OCI-LY3 (cell line): ENCODE data around the gene TUBGCP2.

Source experiments
- H2AFZ ChIP-seq: fragments of 200-600, 300-600 bp; shearing (Covaris generic); 2 replicates; pipeline ENCODE4 v1.6.0; 2014; ENCODE audit warnings: antibody characterized with exemption, low read depth, low read length
- H3K27ac ChIP-seq: fragments of 200-600, 300-600 bp; sonication (generic); 2 replicates; pipeline ENCODE4 v1.5.1; 2014; ENCODE audit warnings: mild to moderate bottlenecking, low read length, moderate library complexity, mixed read lengths
- H3K27me3 ChIP-seq: fragments of 200-600, 300-600 bp; sonication (generic); 2 replicates; pipeline ENCODE4 v1.6.1; 2014; ENCODE audit warnings: low read depth, low read length, mixed read lengths
- H3K36me3 ChIP-seq: fragments of 200-600, 300-600 bp; sonication (generic); replicated peaks from 2 replicates; pipeline ENCODE3; 2014; ENCODE audit warnings: low read depth, low read length, mixed read lengths
- H3K4me1 ChIP-seq: fragments of 300-600, 200-600 bp; sonication (generic); 2 replicates; pipeline ENCODE4 v1.6.1; 2014; ENCODE audit warnings: low read length, mixed read lengths
- H3K4me2 ChIP-seq: fragments of 200-600, 300-600 bp; sonication (generic); 2 replicates; pipeline ENCODE4 v1.6.1; 2014; ENCODE audit warnings: low read length, mixed read lengths
- H3K4me3 ChIP-seq: fragments of 300-600, 200-600 bp; sonication (generic); 2 replicates; pipeline ENCODE4 v1.5.1; 2014; ENCODE audit warnings: antibody characterized with exemption, mild to moderate bottlenecking, low read length, moderate library complexity
- H3K79me2 ChIP-seq: fragments of 300-600, 200-600 bp; shearing (Covaris generic); 2 replicates; pipeline ENCODE4 v1.6.1; 2014; ENCODE audit warnings: mild to moderate bottlenecking, low read length, mixed read lengths
- H3K9ac ChIP-seq: fragments of 300-600, 200-600 bp; shearing (Covaris generic); 2 replicates; pipeline ENCODE4 v1.6.0; 2014; ENCODE audit warnings: mild to moderate bottlenecking, low read length, moderate library complexity
- H3K9me3 ChIP-seq: fragments of 200-600, 300-600 bp; shearing (Covaris generic); 2 replicates; pipeline ENCODE4 v1.6.1; 2014; ENCODE audit warnings: low read length, mixed read lengths; ENCODE audit not compliant: insufficient read depth
- H4K20me1 ChIP-seq: fragments of 200-600, 300-600 bp; sonication (generic); 2 replicates; pipeline ENCODE4 v1.6.1; 2016; ENCODE audit warnings: low read length, mixed read lengths; ENCODE audit not compliant: insufficient read depth
- CTCF ChIP-seq: fragments of 200-600, 300-600 bp; sonication (generic); IDR thresholded peaks from 2 replicates; pipeline ENCODE4 v1.5.1; 2014; ENCODE audit warnings: antibody characterized with exemption, low read length, low read depth
- EZH2phosphoT487 ChIP-seq: fragments of 200-600 bp; shearing (Covaris generic); IDR thresholded peaks from 2 replicates; pipeline ENCODE4 v1.6.1; 2018; ENCODE audit warnings: antibody characterized with exemption, mixed run types, low read depth

TUBGCP2 gene

GRCh38 chr10:133247681-133248333, 60.9 kb downstream of the TUBGCP2 start:
- no peak overlapping the region for H3K4me3 ChIP-seq
- no peaks in the 10 kb centered on the region for H4K20me1 ChIP-seq
- H3K79me2 ChIP-seq: no peaks in the 10 kb centered on the region
- no peaks in the 10 kb centered on the region for H3K4me1 ChIP-seq
- H2AFZ ChIP-seq: no peak overlapping the region
- H3K36me3 ChIP-seq: no peaks in the 10 kb centered on the region
- no peak overlapping the region for H3K4me2 ChIP-seq
- no peak overlapping the region for H3K9ac ChIP-seq
- peaks cover 5% of the 10 kb centered on the region; the same call in 1 of the 2 replicates for H3K27me3 ChIP-seq
- no peak for TF ChIP-seq EZH2phosphoT487
- no peak for TF ChIP-seq CTCF
- H3K27ac ChIP-seq: no peak overlapping the region
- no peaks in the 10 kb centered on the region for H3K9me3 ChIP-seq

GRCh38 chr10:133246236-133246626, 62.4 kb downstream of the TUBGCP2 start:
- Histone ChIP-seq H3K27ac (no peak overlapping the region), H3K36me3 (no peaks in the 10 kb centered on the region), H4K20me1 (no peaks in the 10 kb centered on the region), H3K27me3 (peaks cover 10% of the 10 kb centered on the region; the same call in 1 of the 2 replicates), H3K4me1 (peaks cover 7% of the 10 kb centered on the region; the same call in 1 of the 2 replicates), H3K9me3 (no peaks in the 10 kb centered on the region), H3K4me3 (no peak overlapping the region), H3K9ac (no peak overlapping the region), H2AFZ (no peak overlapping the region), H3K79me2 (no peaks in the 10 kb centered on the region), H3K4me2 (no peak overlapping the region)
- TF ChIP-seq CTCF (no peak), EZH2phosphoT487 (no peak)

- H3K9ac ChIP-seq: no peak overlapping the region
- H3K27me3 ChIP-seq: peaks cover 15% of the 10 kb centered on the region; the same call in 1 of the 2 replicates
- H3K27ac ChIP-seq: no peak overlapping the region
- H4K20me1 ChIP-seq: no peaks in the 10 kb centered on the region
- no peaks in the 10 kb centered on the region for H3K36me3 ChIP-seq
- TF ChIP-seq CTCF: no peak
- no peak for TF ChIP-seq EZH2phosphoT487
- no peaks in the 10 kb centered on the region for H3K9me3 ChIP-seq
- peaks cover 13% of the 10 kb centered on the region; the same call in 1 of the 2 replicates for H3K4me1 ChIP-seq
- no peak overlapping the region for H3K4me2 ChIP-seq
- H3K4me3 ChIP-seq: no peak overlapping the region
- H2AFZ ChIP-seq: no peak overlapping the region
- H3K79me2 ChIP-seq: no peaks in the 10 kb centered on the region
Observed at GRCh38 chr10:133245439-133246235, 63.0 kb downstream of the TUBGCP2 start.

- Histone ChIP-seq H3K4me1 (peaks cover 13% of the 10 kb centered on the region; the same call in 1 of the 2 replicates), H3K4me2 (no peak overlapping the region), H3K9ac (no peak overlapping the region), H3K79me2 (no peaks in the 10 kb centered on the region), H3K36me3 (no peaks in the 10 kb centered on the region), H2AFZ (no peak overlapping the region), H3K27me3 (peaks cover 10% of the 10 kb centered on the region; the same call in 1 of the 2 replicates), H3K27ac (no peak overlapping the region), H4K20me1 (no peaks in the 10 kb centered on the region), H3K4me3 (no peak overlapping the region), H3K9me3 (no peaks in the 10 kb centered on the region)
- TF ChIP-seq CTCF (no peak), EZH2phosphoT487 (no peak)
Observed at GRCh38 chr10:133243593-133243992, 65.1 kb downstream of the TUBGCP2 start.
